ENCODE data around the gene THSD7B. TPM values are rescaled to one million over a fixed set of nuclear protein-coding genes. Genes with fewer than 3 reads are reported as not detected.

The THSD7B gene
- total and polyA plus RNA-seq, 9 of the 15 experiments (the other 6 are each of a cell fraction or from before 2014, with no cell fraction given), result not detected

- TF ChIP-seq ELK1 (CRISPR knock-in tag; IDR thresholded peaks at IDR 0.05) (no peak), HOMEZ (CRISPR knock-in tag; IDR thresholded peaks at IDR 0.05) (no peak), PCBP1 (IDR thresholded peaks at IDR 0.05; ENCODE audit: low read depth, low read length, poor library complexity, severe bottlenecking) (no peak), CBX8 (IDR thresholded peaks at IDR 0.05; ENCODE audit: borderline replicate concordance, extremely low read depth, low read depth, low read length, poor library complexity, severe bottlenecking) (no peak)
Measured at GRCh38 chr2:136741471-136741870, 23.9 kb upstream of the THSD7B start (continued).

GRCh38 chr2:136750065-136750464 is 15.3 kb upstream of the THSD7B start:
- FAIRE-seq, result no peak
- 0% methylated on average over 2 of the region's 2 CpGs for whole genome bisulfite sequencing (ENCODE audit: insufficient coverage, low coverage, missing lambda C conversion rate)
- TF ChIP-seq IRF9 (tag; IDR thresholded peaks at IDR 0.05) (no peak), ATF6 (CRISPR knock-in tag; IDR thresholded peaks at IDR 0.05) (no peak), ZNF146 (CRISPR knock-in tag; IDR thresholded peaks at IDR 0.05; ENCODE audit: unreplicated experiment) (no peak), U2AF2 (optimal IDR thresholded peaks at IDR 0.05; ENCODE audit: low read depth, low read length) (no peak), L3MBTL2 (IDR thresholded peaks at IDR 0.05) (no peak), PRPF4 (IDR thresholded peaks at IDR 0.05; ENCODE audit: insufficient read depth, low read depth, low read length, poor library complexity, severe bottlenecking) (no peak), PHTF2 (CRISPR knock-in tag; IDR thresholded peaks at IDR 0.05) (no peak), ZNF512 (tag; IDR thresholded peaks at IDR 0.05) (no peak), DPF2 (IDR thresholded peaks at IDR 0.05) (no peak), CSDE1 (IDR thresholded peaks at IDR 0.05) (no peak)

More at GRCh38 chr2:136750065-136750464, 15.3 kb upstream of the THSD7B start:
- no peaks in the 10 kb centered on the region for H3K36me3 ChIP-seq (ENCODE audit: control insufficient read depth, insufficient read depth, low read length)
- ATAC-seq (no peak), DNase-seq (ENCODE audit: extremely low read depth in 1 of 4, low spot score in 3 of 4) (no peak)
- in situ Hi-C loops (cut with MboI), result no loop called here
- no peak overlapping the region for H3K4me3 ChIP-seq
- H3K27ac ChIP-seq (ENCODE audit: extremely low read depth, low read depth, low read length), result no peak overlapping the region
- no peak overlapping the region for H3K4me2 ChIP-seq (ENCODE audit: insufficient read depth, low read length)
- no peaks in the 10 kb centered on the region for H3K4me1 ChIP-seq (replicated peaks in 1 of 2; ENCODE audit: control insufficient read depth in 2 of 2, insufficient read depth in 2 of 2, low read length in 2 of 2)
- no peaks in the 10 kb centered on the region for H4K20me1 ChIP-seq (replicated peaks; ENCODE audit: control insufficient read depth, insufficient read depth, low read length)
- no peaks in the 10 kb centered on the region for H3K9me1 ChIP-seq (ENCODE audit: control insufficient read depth, insufficient read depth, low read length)
- ChIA-PET POLR2A (no interaction called here), CTCF (ENCODE audit: low intra/inter-chr PET ratio) (no interaction called here)
- no peak overlapping the region for H3K9ac ChIP-seq (ENCODE audit: insufficient read depth in 1 of 2, low read depth in 2 of 2, low read length in 2 of 2)
- H3K9me3 ChIP-seq (replicated peaks; ENCODE audit: control insufficient read depth, insufficient read depth, low read depth, low read length), result no peaks in the 10 kb centered on the region
- no peaks in the 10 kb centered on the region for H3K79me2 ChIP-seq (ENCODE audit: control insufficient read depth, insufficient read depth, low read length)
- H3K27me3 ChIP-seq (ENCODE audit: control insufficient read depth in 2 of 2, insufficient read depth in 2 of 2, low read length in 2 of 2), result no peaks in the 10 kb centered on the region
- no peak overlapping the region for H2AFZ ChIP-seq (ENCODE audit: low read depth, low read length)
- intact Hi-C loops (cut with micrococcal nuclease), result no loop called here
- no TSS peak for BruUV-seq (replicated peaks)

Data from K562 (cell line).